ENCODE results near the gene NPSR1.
"Not testable (repeated sequence)": the region's sequence is repeated elsewhere in the genome, so short reads cannot be mapped to it uniquely, and the experiment has no call there.

Gene NPSR1

GRCh38 chr7:34622771-34623250 lies 35.2 kb upstream of the NPSR1 start:
- CTCF ChIA-PET, result no interaction called here
- DNase-seq (ENCODE audit: extremely low spot score), result no peak
- TF ChIP-seq FOXA1 (IDR thresholded peaks at IDR 0.05) (no peak), HDGF (IDR thresholded peaks at IDR 0.05; ENCODE audit: borderline replicate concordance) (no peak), ARNT (IDR thresholded peaks at IDR 0.05) (no peak)
- POLR2A ChIA-PET, result no interaction called here

- POLR2A ChIA-PET; CTCF ChIA-PET; DNase-seq (ENCODE audit: extremely low spot score): not testable (repeated sequence)
These were observed 29.4 kb upstream of the NPSR1 start for GRCh38 chr7:34628618-34629017.

GRCh38 chr7:34652809-34653208 lies 5.2 kb upstream of the NPSR1 start:
- POLR2A ChIA-PET, result no interaction called here
- no peak for TF ChIP-seq ZNF384 (IDR thresholded peaks at IDR 0.05)
- no peak for TF ChIP-seq NFRKB (IDR thresholded peaks at IDR 0.05)
- TF ChIP-seq FOXM1 (IDR thresholded peaks at IDR 0.05; ENCODE audit: borderline replicate concordance), result no peak
- TF ChIP-seq FOXA1 (IDR thresholded peaks at IDR 0.05), result no peak
- no peak for TF ChIP-seq ARNT (IDR thresholded peaks at IDR 0.05)
- TF ChIP-seq SP1 (IDR thresholded peaks at IDR 0.05), result no peak
- TF ChIP-seq L3MBTL2 (conservative IDR thresholded peaks at IDR 0.05), result no peak
- no peak for TF ChIP-seq PKNOX1 (IDR thresholded peaks at IDR 0.05)
- no peak for TF ChIP-seq SUZ12 (IDR thresholded peaks at IDR 0.05)
- no peak for TF ChIP-seq LEF1 (IDR thresholded peaks at IDR 0.05; ENCODE audit: borderline replicate concordance)
- TF ChIP-seq TARDBP (IDR thresholded peaks at IDR 0.05), result no peak
- TF ChIP-seq BHLHE40 (IDR thresholded peaks at IDR 0.05; ENCODE audit: borderline replicate concordance), result no peak
- no peak for DNase-seq (ENCODE audit: extremely low spot score)
- CTCF ChIA-PET, result no interaction called here

GRCh38 chr7:34653787-34654186 lies 4.2 kb upstream of the NPSR1 start:
- ChIA-PET POLR2A (no interaction called here), CTCF (no interaction called here)
- no peak for DNase-seq (ENCODE audit: extremely low spot score)
- no peak for TF ChIP-seq BHLHE40 (IDR thresholded peaks at IDR 0.05; ENCODE audit: borderline replicate concordance)
- TF ChIP-seq TARDBP (IDR thresholded peaks at IDR 0.05), result no peak
- TF ChIP-seq PKNOX1 (IDR thresholded peaks at IDR 0.05), result no peak
- TF ChIP-seq ARNT (IDR thresholded peaks at IDR 0.05), result no peak
- no peak for TF ChIP-seq SP1 (IDR thresholded peaks at IDR 0.05)
- TF ChIP-seq L3MBTL2 (conservative IDR thresholded peaks at IDR 0.05), result no peak
- TF ChIP-seq LEF1 (IDR thresholded peaks at IDR 0.05; ENCODE audit: borderline replicate concordance), result no peak
- TF ChIP-seq FOXA1 (IDR thresholded peaks at IDR 0.05), result no peak
- TF ChIP-seq CTBP1 (IDR thresholded peaks at IDR 0.05; ENCODE audit: borderline replicate concordance), result no peak

GRCh38 chr7:34655384-34655783 lies 2.6 kb upstream of the NPSR1 start:
- DNase-seq (ENCODE audit: extremely low spot score), result no peak
- ChIA-PET POLR2A (no interaction called here), CTCF (no interaction called here)

GRCh38 chr7:34656041-34656440 lies 2.0 kb upstream of the NPSR1 start:
- ChIA-PET CTCF (no interaction called here), POLR2A (no interaction called here)
- no peak for DNase-seq (ENCODE audit: extremely low spot score)
- no peak for TF ChIP-seq NFRKB (IDR thresholded peaks at IDR 0.05)
- no peak for TF ChIP-seq SP1 (IDR thresholded peaks at IDR 0.05)
- TF ChIP-seq ELF4 (IDR thresholded peaks at IDR 0.05), result no peak

More at GRCh38 chr7:34655384-34655783, 2.6 kb upstream of the NPSR1 start:
- TF ChIP-seq CTBP1 (IDR thresholded peaks at IDR 0.05; ENCODE audit: borderline replicate concordance) (no peak), HDGF (IDR thresholded peaks at IDR 0.05; ENCODE audit: borderline replicate concordance) (no peak), FOXK2 (IDR thresholded peaks at IDR 0.05) (no peak), SUZ12 (IDR thresholded peaks at IDR 0.05) (no peak), PKNOX1 (IDR thresholded peaks at IDR 0.05) (no peak), ARNT (IDR thresholded peaks at IDR 0.05) (no peak), TARDBP (IDR thresholded peaks at IDR 0.05) (no peak), ELF4 (IDR thresholded peaks at IDR 0.05) (no peak), L3MBTL2 (conservative IDR thresholded peaks at IDR 0.05) (no peak), FOXM1 (IDR thresholded peaks at IDR 0.05; ENCODE audit: borderline replicate concordance) (no peak), FOXA1 (IDR thresholded peaks at IDR 0.05) (no peak)

GRCh38 chr7:34659472-34660075 lies 1.6 kb downstream of the NPSR1 start:
- ChIA-PET CTCF (no interaction called here), POLR2A (no interaction called here)
- TF ChIP-seq LEF1 (IDR thresholded peaks at IDR 0.05; ENCODE audit: borderline replicate concordance) (no peak), ELF4 (IDR thresholded peaks at IDR 0.05) (no peak), NFRKB (IDR thresholded peaks at IDR 0.05) (no peak)
- DNase-seq (ENCODE audit: extremely low spot score), result no peak
